HG02973 (cell line): ENCODE data around the gene FZD10.

Source experiments
- ATAC-seq: cut with Tn5 transposase; IDR thresholded peaks from one replicate; pipeline ENCODE4 v1.9.1; 2021; ENCODE audit warnings: moderate library complexity; ENCODE audit not compliant: unreplicated experiment

FZD10 gene

GRCh38 chr12:130178282-130178681 lies 16.0 kb downstream of the FZD10 start:
- ATAC-seq = no peak

GRCh38 chr12:130179191-130179590 lies 16.9 kb downstream of the FZD10 start:
- no peak for ATAC-seq

GRCh38 chr12:130179621-130180020 lies 17.4 kb downstream of the FZD10 start:
- ATAC-seq = no peak

GRCh38 chr12:130181211-130181610 lies 18.9 kb downstream of the FZD10 start:
- no peak for ATAC-seq

- ATAC-seq = no peak
These were observed 21.5 kb downstream of the FZD10 start for GRCh38 chr12:130183585-130184370.

GRCh38 chr12:130184404-130185090 lies 22.3 kb downstream of the FZD10 start:
- ATAC-seq = no peak

- ATAC-seq = no peak
These were observed 23.5 kb downstream of the FZD10 start for GRCh38 chr12:130185455-130186391.

GRCh38 chr12:130186651-130187268 lies 24.5 kb downstream of the FZD10 start:
- ATAC-seq = no peak

GRCh38 chr12:130192642-130193345 lies 30.5 kb downstream of the FZD10 start:
- ATAC-seq = no peak

GRCh38 chr12:130194154-130194553 lies 31.9 kb downstream of the FZD10 start:
- no peak for ATAC-seq

- no peak for ATAC-seq
These were observed 33.1 kb downstream of the FZD10 start for GRCh38 chr12:130195369-130195768.

GRCh38 chr12:130195776-130196175 lies 33.5 kb downstream of the FZD10 start:
- ATAC-seq = no peak

GRCh38 chr12:130196827-130197226 lies 34.6 kb downstream of the FZD10 start:
- ATAC-seq = no peak

- ATAC-seq = no peak
These were observed 35.9 kb downstream of the FZD10 start for GRCh38 chr12:130198026-130198662.

- ATAC-seq = no peak
These were observed 36.4 kb downstream of the FZD10 start for GRCh38 chr12:130198663-130199060.

GRCh38 chr12:130199581-130200390 lies 37.5 kb downstream of the FZD10 start:
- no peak for ATAC-seq

- ATAC-seq = no peak
These were observed 38.2 kb downstream of the FZD10 start for GRCh38 chr12:130200445-130200844.

- ATAC-seq = no peak
These were observed 38.8 kb downstream of the FZD10 start for GRCh38 chr12:130201037-130201436.

GRCh38 chr12:130202201-130202600 lies 39.9 kb downstream of the FZD10 start:
- no peak for ATAC-seq
